Measurements from ENCODE around the gene ERVH48-1.
"Not testable (repeated sequence)": the region's sequence is repeated elsewhere in the genome, so short reads cannot be mapped to it uniquely, and the experiment has no call there.

Gene ERVH48-1

DNA sequence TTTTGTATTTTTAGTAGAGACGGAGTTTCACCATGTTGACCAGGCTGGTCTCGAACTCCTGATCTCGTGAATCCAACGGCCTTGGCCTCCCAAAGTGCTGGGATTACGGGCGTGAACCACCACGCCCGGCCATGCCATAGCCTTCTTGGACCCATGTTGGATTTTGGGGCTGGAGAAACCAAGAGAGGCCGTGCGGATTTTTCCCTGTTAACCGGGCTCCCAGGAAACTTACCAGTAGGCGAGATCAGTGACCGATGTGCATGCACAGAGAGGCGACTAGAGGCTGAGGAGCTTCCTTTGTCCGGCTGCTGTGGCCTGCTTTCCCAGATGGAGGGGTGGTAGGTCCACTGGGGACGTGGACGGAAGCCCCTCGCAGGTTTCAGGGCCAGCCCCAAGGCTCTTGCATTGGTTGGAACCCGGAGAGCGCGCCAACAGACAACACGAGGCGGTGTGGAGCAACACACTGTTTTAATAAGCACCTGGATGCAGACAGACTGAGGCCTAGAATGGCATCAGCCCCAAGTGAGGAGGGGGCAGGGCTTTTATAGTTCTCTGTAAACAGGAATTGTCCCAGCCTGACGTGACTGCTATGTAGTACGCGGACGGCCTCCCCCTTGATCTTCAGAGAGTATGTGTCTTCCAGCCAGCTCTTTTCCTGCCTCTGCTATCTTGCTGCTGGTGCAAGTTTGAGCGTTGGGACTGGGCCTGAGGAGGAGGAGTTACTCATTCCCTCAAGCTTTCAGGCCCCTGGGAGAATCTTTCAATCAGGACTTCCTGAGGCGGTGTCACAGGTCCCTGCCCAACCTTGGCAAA is at the start of gene ERVH48-1:
Gene ERVH48-1 (minus strand): TSS at position 517 of the 813 bp plus-strand sequence. CDS start 6,624 bp downstream, outside the sequence.
- peak within 1 kb of the TSS; percentile 53 for H3K27ac Mint-ChIP-seq
- no peaks in the 10 kb centered on the region for H3K36me3 Mint-ChIP-seq
- no peaks in the 10 kb centered on the region for H3K9me3 Mint-ChIP-seq
- H3K27me3 Mint-ChIP-seq = no peaks in the 10 kb centered on the region
- peaks cover 12% of the 10 kb centered on the region for H3K4me1 Mint-ChIP-seq
- ATAC-seq (ENCODE audit: low read depth) = no peak
- H3K4me3 Mint-ChIP-seq = no peak within 1 kb of the TSS
- DNase-seq (ENCODE audit: low spot score in 2 of 2) = no peak

DNA sequence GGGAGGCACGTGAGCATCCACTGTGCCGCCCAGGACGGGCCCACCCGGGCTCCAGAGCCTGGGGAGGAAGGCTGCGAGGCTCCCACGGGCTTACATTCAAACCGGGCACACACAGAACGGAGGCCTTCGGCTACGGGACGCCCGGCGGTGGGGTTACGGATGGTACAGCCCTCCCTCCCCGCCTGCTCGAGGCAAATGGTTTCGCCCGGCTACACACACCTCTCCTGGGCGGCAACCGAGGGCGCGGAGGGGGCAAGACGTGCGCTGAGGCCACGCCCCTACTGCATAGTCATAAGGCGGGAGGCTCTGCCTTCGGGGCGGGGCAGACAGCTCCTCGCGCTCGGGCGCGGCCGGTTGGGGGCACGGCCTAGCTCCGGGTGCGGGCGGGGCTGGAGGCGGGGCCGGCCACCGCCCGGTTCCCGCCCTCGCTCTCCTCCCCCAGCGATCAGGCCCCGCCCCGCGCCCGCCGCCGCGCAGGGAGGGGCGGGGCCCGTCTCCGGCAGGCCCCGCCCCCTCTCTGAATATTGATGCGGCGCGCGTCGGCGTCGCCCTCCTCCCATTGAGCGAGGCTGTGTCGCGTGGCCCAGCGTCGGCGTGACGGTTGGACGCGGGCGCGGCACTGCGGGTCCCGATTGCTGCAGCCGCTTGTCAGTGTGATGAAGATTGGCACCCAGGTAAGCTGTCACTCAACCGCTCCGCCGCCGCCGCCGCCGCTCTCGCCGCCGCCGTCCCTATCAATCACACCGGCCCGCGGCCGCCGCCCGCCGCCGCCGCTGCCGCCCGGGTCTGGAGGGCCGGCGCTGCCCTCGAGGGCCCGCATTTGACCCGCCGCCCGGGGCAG is 48.8 kb upstream of the ERVH48-1 start, which contains the start of gene PKNOX1:
Gene PKNOX1 (plus strand): TSS at position 572 of the 841 bp plus-strand sequence. CDS start 29,820 bp downstream, outside the sequence.
- Mint-ChIP-seq H3K9me3 (no peaks in the 10 kb centered on the region), H3K27me3 (no peaks in the 10 kb centered on the region), H3K4me1 (peaks cover 11% of the 10 kb centered on the region), H3K36me3 (no peaks in the 10 kb centered on the region), H3K27ac (peak within 1 kb of the TSS; percentile 83), H3K4me3 (peak within 1 kb of the TSS; percentile 85)
- ATAC-seq (ENCODE audit: low read depth) (peak; percentile 80), DNase-seq (ENCODE audit: low spot score in 2 of 2) (peak; percentile 96 to 99)

DNA sequence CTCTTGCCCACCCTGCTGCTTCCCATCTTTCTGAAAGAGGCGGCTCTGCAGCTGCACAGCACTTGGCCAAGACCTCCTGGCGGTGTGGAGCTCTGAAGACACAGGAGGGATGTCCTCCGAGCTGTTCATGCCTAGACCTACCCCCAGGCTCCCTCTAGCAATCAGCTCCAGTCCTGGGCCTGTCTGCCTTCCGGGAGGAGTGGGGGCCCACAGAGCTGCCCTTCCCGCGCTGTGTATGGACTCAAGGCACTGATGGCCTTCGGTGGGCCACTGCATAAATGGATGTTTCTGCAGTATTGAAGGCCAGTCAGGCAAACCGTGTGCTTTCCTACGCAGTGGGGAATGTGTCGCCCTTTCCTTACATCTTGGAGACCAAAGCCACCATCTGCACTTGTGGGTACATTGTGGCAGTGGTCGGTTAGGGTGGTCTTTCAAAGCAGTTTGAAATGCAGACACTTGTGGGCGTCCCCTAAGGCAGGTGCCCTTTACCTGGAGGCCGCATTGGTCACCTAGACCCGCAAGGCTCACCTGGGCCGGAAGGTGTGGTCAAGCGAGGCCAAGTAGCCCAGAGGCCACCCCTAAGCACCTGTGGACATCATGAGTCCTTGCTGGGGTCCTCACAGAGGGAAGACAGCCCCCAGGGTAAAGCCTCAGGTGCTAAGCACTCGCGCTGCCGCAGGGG is 48.0 kb upstream of the ERVH48-1 start:
- Mint-ChIP-seq H3K36me3 (no peaks in the 10 kb centered on the region), H3K27me3 (no peaks in the 10 kb centered on the region), H3K9me3 (no peaks in the 10 kb centered on the region), H3K27ac (peak overlapping the region; percentile 83), H3K4me3 (peak overlapping the region; percentile 85), H3K4me1 (peaks cover 8% of the 10 kb centered on the region)
- ATAC-seq (ENCODE audit: low read depth) = no peak
- DNase-seq (ENCODE audit: low spot score in 2 of 2) = no peak

GRCh38 chr21:42971897-42972275 is 46.5 kb upstream of the ERVH48-1 start:
- DNase-seq (ENCODE audit: low spot score in 2 of 2) (no peak), ATAC-seq (ENCODE audit: low read depth) (no peak)
- Mint-ChIP-seq H3K27ac (no peak overlapping the region), H3K4me1 (peaks cover 6% of the 10 kb centered on the region), H3K36me3 (no peaks in the 10 kb centered on the region), H3K9me3 (no peaks in the 10 kb centered on the region), H3K4me3 (no peak overlapping the region), H3K27me3 (no peaks in the 10 kb centered on the region)

GRCh38 chr21:42970946-42971653 is 45.7 kb upstream of the ERVH48-1 start:
- Mint-ChIP-seq H3K9me3 (no peaks in the 10 kb centered on the region), H3K4me3 (no peak overlapping the region), H3K4me1 (peaks cover 3% of the 10 kb centered on the region), H3K27ac (no peak overlapping the region), H3K27me3 (no peaks in the 10 kb centered on the region), H3K36me3 (no peaks in the 10 kb centered on the region)
- no peak for ATAC-seq (ENCODE audit: low read depth)
- no peak for DNase-seq (ENCODE audit: low spot score in 2 of 2)

- Mint-ChIP-seq H3K4me1 (no peaks in the 10 kb centered on the region), H3K27ac (no peak overlapping the region), H3K27me3 (no peaks in the 10 kb centered on the region), H3K36me3 (no peaks in the 10 kb centered on the region), H3K4me3 (no peak overlapping the region), H3K9me3 (no peaks in the 10 kb centered on the region)
- ATAC-seq (ENCODE audit: low read depth) (no peak), DNase-seq (ENCODE audit: low spot score in 2 of 2) (no peak)
These were observed 43.8 kb upstream of the ERVH48-1 start for GRCh38 chr21:42969193-42969600.

- not testable (repeated sequence) for H3K27me3 Mint-ChIP-seq; H3K4me1 Mint-ChIP-seq; ATAC-seq (ENCODE audit: low read depth); H3K27ac Mint-ChIP-seq; H3K36me3 Mint-ChIP-seq; H3K9me3 Mint-ChIP-seq; DNase-seq (ENCODE audit: low spot score in 2 of 2); H3K4me3 Mint-ChIP-seq
These were observed 42.2 kb upstream of the ERVH48-1 start for GRCh38 chr21:42967616-42968015.

DNA sequence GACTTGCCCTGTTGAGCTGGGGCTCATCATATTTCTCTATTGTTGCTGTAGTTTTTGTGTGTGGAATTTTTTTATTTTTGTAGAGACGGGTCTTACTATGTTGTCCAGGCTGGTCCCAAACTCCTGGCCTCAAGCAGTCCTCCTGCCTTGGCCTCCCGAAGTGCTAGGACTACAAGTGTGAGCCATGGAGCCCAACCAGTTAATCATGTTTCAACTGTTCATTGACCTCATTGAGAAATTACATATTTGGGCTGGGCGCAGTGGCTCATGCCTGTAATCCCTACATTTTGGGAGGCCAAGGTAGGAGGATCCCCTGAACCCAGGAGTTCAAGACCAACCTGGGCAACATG is 39.8 kb upstream of the ERVH48-1 start:
- DNase-seq (ENCODE audit: low spot score in 2 of 2) (no peak), ATAC-seq (ENCODE audit: low read depth) (no peak)
- Mint-ChIP-seq H3K9me3 (no peaks in the 10 kb centered on the region), H3K4me1 (no peaks in the 10 kb centered on the region), H3K27ac (no peak overlapping the region), H3K27me3 (peaks cover 4% of the 10 kb centered on the region), H3K4me3 (no peak overlapping the region), H3K36me3 (no peaks in the 10 kb centered on the region)

DNA sequence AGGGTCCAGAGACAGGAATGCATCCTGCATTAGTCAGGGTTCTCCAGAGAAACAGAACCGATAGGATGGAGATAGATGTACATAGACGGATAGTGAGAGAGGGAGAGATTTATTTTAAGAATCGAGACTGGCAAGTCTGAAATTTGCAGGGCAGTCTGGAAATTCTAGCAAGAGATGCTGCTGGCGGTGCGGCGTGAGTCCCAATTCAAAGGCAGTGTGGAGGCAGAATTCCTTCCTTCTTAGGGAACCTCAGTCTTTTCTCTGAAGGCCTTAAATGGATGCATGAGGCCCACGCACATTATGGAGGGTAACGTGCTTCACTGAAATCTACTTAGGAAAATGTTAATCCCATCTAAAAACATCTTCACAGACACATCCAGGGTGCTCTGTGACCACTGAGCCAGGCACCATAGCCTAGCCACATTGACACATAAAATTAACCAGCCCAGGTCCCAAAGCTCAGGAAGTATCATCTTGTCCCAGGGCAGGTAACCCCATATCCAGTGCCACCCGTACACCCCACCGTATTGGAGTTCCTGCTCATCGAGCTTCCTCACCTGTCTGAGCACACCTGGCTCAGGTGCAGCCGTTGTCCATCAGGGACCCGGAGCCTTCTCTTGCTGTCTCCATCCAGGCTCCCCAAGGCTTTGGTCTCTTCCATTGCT is 39.2 kb upstream of the ERVH48-1 start:
- no peaks in the 10 kb centered on the region for H3K9me3 Mint-ChIP-seq
- no peak for ATAC-seq (ENCODE audit: low read depth)
- peaks cover 4% of the 10 kb centered on the region for H3K27me3 Mint-ChIP-seq
- no peak overlapping the region for H3K27ac Mint-ChIP-seq
- H3K4me1 Mint-ChIP-seq = no peaks in the 10 kb centered on the region
- no peak overlapping the region for H3K4me3 Mint-ChIP-seq
- no peaks in the 10 kb centered on the region for H3K36me3 Mint-ChIP-seq
- no peak for DNase-seq (ENCODE audit: low spot score in 2 of 2)

GRCh38 chr21:42964086-42964485 is 38.7 kb upstream of the ERVH48-1 start:
- no peak overlapping the region for H3K4me3 Mint-ChIP-seq
- no peak for DNase-seq (ENCODE audit: low spot score in 2 of 2)
- H3K9me3 Mint-ChIP-seq = no peaks in the 10 kb centered on the region
- H3K36me3 Mint-ChIP-seq = no peaks in the 10 kb centered on the region
- ATAC-seq (ENCODE audit: low read depth) = no peak
- no peaks in the 10 kb centered on the region for H3K4me1 Mint-ChIP-seq
- H3K27ac Mint-ChIP-seq = no peak overlapping the region
- H3K27me3 Mint-ChIP-seq = peaks cover 4% of the 10 kb centered on the region

DNA sequence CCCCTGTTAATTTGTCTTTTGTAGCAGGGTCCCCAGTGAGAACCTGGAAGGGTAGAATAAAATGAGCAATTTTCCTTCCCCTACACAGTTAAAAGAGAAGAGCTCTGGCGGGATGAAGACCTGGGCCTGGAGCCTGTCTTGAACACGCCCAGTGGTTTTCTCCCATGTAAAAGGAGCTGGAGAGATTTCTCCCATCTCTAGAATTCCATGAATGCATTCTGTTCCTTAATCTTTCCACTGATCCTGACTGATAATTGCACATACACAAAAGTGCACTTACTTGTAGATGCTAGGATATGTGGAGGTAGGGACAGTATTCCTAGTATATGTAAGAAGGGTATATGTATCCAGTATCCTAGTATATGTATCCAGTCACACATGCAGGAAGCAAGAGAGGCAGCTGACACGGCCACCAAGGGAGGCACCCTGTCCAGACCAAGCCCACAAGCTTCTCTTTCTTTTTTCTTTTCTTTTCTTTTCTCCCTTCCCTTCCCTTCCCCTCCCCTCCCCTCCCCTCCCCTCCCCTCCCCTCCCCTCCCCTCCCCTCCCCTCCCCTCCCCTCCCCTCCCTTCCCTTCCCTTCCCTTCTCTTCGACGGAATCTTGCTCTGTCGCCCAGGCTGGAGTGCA is 37.1 kb upstream of the ERVH48-1 start:
- ATAC-seq (ENCODE audit: low read depth) = no peak
- Mint-ChIP-seq H3K4me3 (no peak overlapping the region), H3K27me3 (peaks cover 4% of the 10 kb centered on the region)

GRCh38 chr21:42959728-42960127 is 34.3 kb upstream of the ERVH48-1 start:
- DNase-seq (ENCODE audit: low spot score in 2 of 2) = no peak
- ATAC-seq (ENCODE audit: low read depth) = no peak
- H3K36me3 Mint-ChIP-seq = no peaks in the 10 kb centered on the region
- peaks cover 4% of the 10 kb centered on the region for H3K27me3 Mint-ChIP-seq
- H3K4me1 Mint-ChIP-seq = no peaks in the 10 kb centered on the region
- no peak overlapping the region for H3K27ac Mint-ChIP-seq
- no peak overlapping the region for H3K4me3 Mint-ChIP-seq
- no peaks in the 10 kb centered on the region for H3K9me3 Mint-ChIP-seq

More for the DNA sequence above, 37.1 kb upstream of the ERVH48-1 start:
- DNase-seq (ENCODE audit: low spot score in 2 of 2) = no peak
- Mint-ChIP-seq H3K36me3 (no peaks in the 10 kb centered on the region), H3K4me1 (no peaks in the 10 kb centered on the region), H3K27ac (no peak overlapping the region), H3K9me3 (no peaks in the 10 kb centered on the region)

GRCh38 chr21:42958122-42958521 is 32.7 kb upstream of the ERVH48-1 start:
- not testable (repeated sequence) for DNase-seq (ENCODE audit: low spot score in 2 of 2); H3K4me1 Mint-ChIP-seq; H3K27ac Mint-ChIP-seq; H3K4me3 Mint-ChIP-seq; H3K27me3 Mint-ChIP-seq; H3K36me3 Mint-ChIP-seq; ATAC-seq (ENCODE audit: low read depth); H3K9me3 Mint-ChIP-seq

All from memory B cell (primary cell).